Measurements from ENCODE around the gene TMEM266. TPM values are rescaled to one million over a fixed set of nuclear protein-coding genes. Genes with fewer than 3 reads are reported as not detected.

Gene TMEM266
- total and polyA plus RNA-seq, 2 experiments from 2014 or later: 0.42 to 5.0 TPM

GRCh38 chr15:76198456-76199105 lies 138.8 kb downstream of the TMEM266 start:
- Mint-ChIP-seq H3K9me3 (no peaks in the 10 kb centered on the region), H3K36me3 (ENCODE audit: low read depth) (no peaks in the 10 kb centered on the region), H3K27me3 (ENCODE audit: insufficient read depth, low read depth, poor library complexity) (peaks cover 14% of the 10 kb centered on the region), H3K4me3 (no peak overlapping the region), H3K27ac (no peak overlapping the region), H3K4me1 (peaks cover 21% of the 10 kb centered on the region)
- Histone ChIP-seq H3K9me2 (ENCODE audit: insufficient read depth) (no peaks in the 10 kb centered on the region), H3K27me3 (ENCODE audit: insufficient read depth) (no peaks in the 10 kb centered on the region), H3K27ac (ENCODE audit: low read depth) (no peak overlapping the region), H3K4me3 (no peak overlapping the region), H4K20me1 (replicated peaks; ENCODE audit: insufficient read depth) (no peaks in the 10 kb centered on the region), H3K79me2 (replicated peaks; ENCODE audit: insufficient read depth) (no peaks in the 10 kb centered on the region), H3K4me2 (no peak overlapping the region), H3K4me1 (ENCODE audit: insufficient read depth) (no peaks in the 10 kb centered on the region), H2AFZ (no peak overlapping the region), H3K36me3 (ENCODE audit: insufficient read depth) (no peaks in the 10 kb centered on the region), H3F3A (replicated peaks; ENCODE audit: low read depth) (no peaks in the 10 kb centered on the region)
- ATAC-seq (no peak), DNase-seq (ENCODE audit: low spot score) (no peak)
- TF ChIP-seq EZH2phosphoT487 (IDR thresholded peaks at IDR 0.05; ENCODE audit: unreplicated experiment) (no peak), ZNF114 (CRISPR knock-in tag; IDR thresholded peaks at IDR 0.05) (no peak), ZNF331 (CRISPR knock-in tag; IDR thresholded peaks at IDR 0.05; ENCODE audit: low read depth) (no peak), POLR2AphosphoS5 (IDR thresholded peaks at IDR 0.05; ENCODE audit: low read depth) (no peak), JUNB (IDR thresholded peaks at IDR 0.05; ENCODE audit: unreplicated experiment) (no peak), STAT1 (IDR thresholded peaks at IDR 0.05; ENCODE audit: unreplicated experiment) (no peak)

- Histone ChIP-seq H3K27ac (ENCODE audit: low read depth) (no peak overlapping the region), H3K4me1 (ENCODE audit: insufficient read depth) (no peaks in the 10 kb centered on the region), H2AFZ (no peak overlapping the region), H3K9me2 (ENCODE audit: insufficient read depth) (no peaks in the 10 kb centered on the region), H3K4me2 (no peak overlapping the region), H3K4me3 (no peak overlapping the region), H3K27me3 (ENCODE audit: insufficient read depth) (no peaks in the 10 kb centered on the region), H3K79me2 (replicated peaks; ENCODE audit: insufficient read depth) (no peaks in the 10 kb centered on the region), H3K36me3 (ENCODE audit: insufficient read depth) (no peaks in the 10 kb centered on the region), H4K20me1 (replicated peaks; ENCODE audit: insufficient read depth) (no peaks in the 10 kb centered on the region), H3F3A (replicated peaks; ENCODE audit: low read depth) (no peaks in the 10 kb centered on the region)
- Mint-ChIP-seq H3K27ac (no peak overlapping the region), H3K4me3 (no peak overlapping the region), H3K9me3 (no peaks in the 10 kb centered on the region), H3K27me3 (ENCODE audit: insufficient read depth, low read depth, poor library complexity) (peaks cover 11% of the 10 kb centered on the region), H3K4me1 (peaks cover 17% of the 10 kb centered on the region), H3K36me3 (ENCODE audit: low read depth) (no peaks in the 10 kb centered on the region)
- peak; percentile 10; the same call in 2 of the 3 replicates for ATAC-seq
- no peak for TF ChIP-seq CREB1 (CRISPR knock-in tag; IDR thresholded peaks at IDR 0.05; ENCODE audit: low read depth)
- no peak for TF ChIP-seq NANOG (IDR thresholded peaks at IDR 0.05; ENCODE audit: borderline replicate concordance)
- no peak for TF ChIP-seq ZNF462 (CRISPR knock-in tag; IDR thresholded peaks at IDR 0.05)
- DNase-seq (ENCODE audit: low spot score): no peak
Measured at GRCh38 chr15:76199106-76200082, 139.6 kb downstream of the TMEM266 start.

All from GM23338 (cell line).